Neutrophil (primary cell): Measurements from ENCODE around the gene RASIP1.
"Not testable (repeated sequence)": the region's sequence is repeated elsewhere in the genome, so short reads cannot be mapped to it uniquely, and the experiment has no call there.

Experiments
- H3K27ac ChIP-seq: fragments of 200-600 bp; sonication (generic); 2 replicates; pipeline ENCODE4 v1.5.1; 2016; ENCODE audit warnings: mild to moderate bottlenecking, moderate library complexity
- H3K27me3 ChIP-seq: fragments of 200-600 bp; sonication (generic); 2 replicates; pipeline ENCODE4 v1.6.0; 2016; ENCODE audit warnings: mild to moderate bottlenecking
- H3K36me3 ChIP-seq: fragments of 200-600 bp; sonication (generic); 2 replicates; pipeline ENCODE4 v1.5.1; 2017
- H3K4me1 ChIP-seq, 2 experiments: fragments of 200-600 bp in 1 of 2; sonication (generic) in 1 of 2; 1 replicate in 1 of 2; 2 replicates in 1 of 2; pipeline versions ENCODE4 v1.5.1 to v1.6.1; 2013 to 2016; ENCODE audit warnings: low read depth in 1 of 2, low read length in 1 of 2, mild to moderate bottlenecking in 1 of 2, moderate library complexity in 1 of 2; ENCODE audit not compliant: control insufficient read depth in 1 of 2, insufficient read depth in 1 of 2
- H3K4me3 ChIP-seq, 2 experiments: fragments of 200-600 bp in 1 of 2; sonication (generic) in 1 of 2; 1 replicate in 1 of 2; 2 replicates in 1 of 2; pipeline ENCODE4 v1.5.1; 2013 to 2016; ENCODE audit warnings: low read depth in 1 of 2, low read length in 1 of 2, mild to moderate bottlenecking in 1 of 2, moderate library complexity in 1 of 2
- H3K9me3 ChIP-seq: fragments of 200-600 bp; sonication (generic); 2 replicates; pipeline ENCODE4 v1.5.1; 2016
- TF ChIP-seq, protein P1 (sequence below): fragments of 200-600 bp; sonication (generic); IDR thresholded peaks from 2 replicates; pipeline ENCODE4 v1.5.1; 2016; ENCODE audit warnings: antibody characterized with exemption

The RASIP1 gene

DNA sequence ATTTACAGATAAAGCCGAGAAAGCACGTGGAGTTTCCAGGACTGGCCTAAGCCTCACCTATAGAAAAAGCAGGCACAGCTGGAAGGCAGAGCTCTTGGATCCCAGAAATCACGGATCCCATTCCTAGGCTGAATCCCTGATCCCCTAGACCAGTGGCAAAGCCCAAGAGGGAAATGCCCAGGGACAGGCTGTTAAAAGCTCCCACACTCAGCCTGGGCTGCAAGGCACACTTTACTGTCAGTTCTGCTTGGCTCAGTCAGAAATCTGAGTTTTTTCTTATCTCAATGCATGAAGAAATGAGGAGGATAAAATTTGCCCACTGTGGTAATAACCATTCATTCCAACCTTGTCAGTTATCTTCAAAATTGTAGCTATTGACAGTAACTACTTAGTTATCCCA, 52.6 kb downstream of the RASIP1 start:
- H3K27ac ChIP-seq, result no peak overlapping the region
- H3K4me1 ChIP-seq, result no peaks in the 10 kb centered on the region
- no peaks in the 10 kb centered on the region for H3K27me3 ChIP-seq
- no peak overlapping the region for H3K4me3 ChIP-seq
- no peaks in the 10 kb centered on the region for H3K36me3 ChIP-seq
- TF ChIP-seq, protein P1, sequence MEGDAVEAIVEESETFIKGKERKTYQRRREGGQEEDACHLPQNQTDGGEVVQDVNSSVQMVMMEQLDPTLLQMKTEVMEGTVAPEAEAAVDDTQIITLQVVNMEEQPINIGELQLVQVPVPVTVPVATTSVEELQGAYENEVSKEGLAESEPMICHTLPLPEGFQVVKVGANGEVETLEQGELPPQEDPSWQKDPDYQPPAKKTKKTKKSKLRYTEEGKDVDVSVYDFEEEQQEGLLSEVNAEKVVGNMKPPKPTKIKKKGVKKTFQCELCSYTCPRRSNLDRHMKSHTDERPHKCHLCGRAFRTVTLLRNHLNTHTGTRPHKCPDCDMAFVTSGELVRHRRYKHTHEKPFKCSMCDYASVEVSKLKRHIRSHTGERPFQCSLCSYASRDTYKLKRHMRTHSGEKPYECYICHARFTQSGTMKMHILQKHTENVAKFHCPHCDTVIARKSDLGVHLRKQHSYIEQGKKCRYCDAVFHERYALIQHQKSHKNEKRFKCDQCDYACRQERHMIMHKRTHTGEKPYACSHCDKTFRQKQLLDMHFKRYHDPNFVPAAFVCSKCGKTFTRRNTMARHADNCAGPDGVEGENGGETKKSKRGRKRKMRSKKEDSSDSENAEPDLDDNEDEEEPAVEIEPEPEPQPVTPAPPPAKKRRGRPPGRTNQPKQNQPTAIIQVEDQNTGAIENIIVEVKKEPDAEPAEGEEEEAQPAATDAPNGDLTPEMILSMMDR, result no peak
- no peaks in the 10 kb centered on the region for H3K9me3 ChIP-seq

GRCh38 chr19:48686637-48687036, 53.8 kb downstream of the RASIP1 start:
- H3K9me3 ChIP-seq, H3K4me3 ChIP-seq, H3K36me3 ChIP-seq, H3K27me3 ChIP-seq, H3K4me1 ChIP-seq, H3K27ac ChIP-seq: not testable (repeated sequence)

DNA sequence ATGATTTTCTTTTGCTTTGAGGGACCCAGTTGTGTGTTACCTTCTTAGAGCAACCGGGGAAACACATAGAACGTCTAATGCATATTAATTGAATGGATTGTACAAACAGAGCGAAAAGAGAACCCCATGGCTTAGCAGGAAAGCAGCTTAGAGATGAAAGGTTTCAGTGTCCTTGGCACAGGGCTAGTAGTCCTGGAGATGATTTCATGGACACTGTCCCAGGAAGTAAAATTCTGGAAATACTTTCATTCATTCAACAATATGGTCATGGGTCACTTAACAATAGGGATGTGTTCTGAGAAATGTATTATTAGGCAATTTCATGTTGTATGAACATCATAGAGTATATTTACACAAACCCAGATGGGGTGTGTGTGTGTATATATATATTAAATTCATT, 54.3 kb downstream of the RASIP1 start:
- H3K27me3 ChIP-seq, result no peaks in the 10 kb centered on the region
- no peak overlapping the region for H3K27ac ChIP-seq
- H3K9me3 ChIP-seq, result no peaks in the 10 kb centered on the region
- no peaks in the 10 kb centered on the region for H3K4me1 ChIP-seq
- no peak overlapping the region for H3K4me3 ChIP-seq
- no peaks in the 10 kb centered on the region for H3K36me3 ChIP-seq
- TF ChIP-seq, protein P1, result no peak

- H3K9me3 ChIP-seq, result no peaks in the 10 kb centered on the region
- no peak overlapping the region for H3K27ac ChIP-seq
- H3K4me3 ChIP-seq, result no peak overlapping the region
- no peaks in the 10 kb centered on the region for H3K27me3 ChIP-seq
- H3K36me3 ChIP-seq, result no peaks in the 10 kb centered on the region
- H3K4me1 ChIP-seq, result no peaks in the 10 kb centered on the region
- TF ChIP-seq, protein P1, result no peak
These were observed 54.8 kb downstream of the RASIP1 start for GRCh38 chr19:48685583-48685982.

DNA sequence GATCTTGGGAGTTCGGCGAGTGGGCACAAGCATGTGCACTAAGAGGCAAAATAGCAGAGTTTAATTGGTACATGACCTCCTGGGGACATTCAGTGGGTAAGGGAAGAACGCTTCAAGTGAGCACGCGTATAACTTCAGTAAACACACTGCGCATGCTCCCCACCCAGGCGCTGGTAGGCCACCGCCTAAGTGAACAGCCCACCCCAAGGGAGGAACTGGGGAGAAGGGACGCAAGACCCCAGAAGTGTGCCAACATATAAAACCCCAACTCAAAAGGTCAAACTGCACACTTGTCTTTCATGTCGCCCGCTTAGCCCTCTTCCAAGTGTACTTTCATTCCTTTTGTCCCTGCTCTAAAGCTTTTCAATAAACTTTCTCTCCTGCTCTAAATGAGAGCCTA, 57.1 kb downstream of the RASIP1 start:
- no peaks in the 10 kb centered on the region for H3K9me3 ChIP-seq
- no peak overlapping the region for H3K4me3 ChIP-seq
- H3K4me1 ChIP-seq, result no peaks in the 10 kb centered on the region
- no peaks in the 10 kb centered on the region for H3K36me3 ChIP-seq
- TF ChIP-seq, protein P1, result no peak
- no peaks in the 10 kb centered on the region for H3K27me3 ChIP-seq
- H3K27ac ChIP-seq, result no peak overlapping the region

DNA sequence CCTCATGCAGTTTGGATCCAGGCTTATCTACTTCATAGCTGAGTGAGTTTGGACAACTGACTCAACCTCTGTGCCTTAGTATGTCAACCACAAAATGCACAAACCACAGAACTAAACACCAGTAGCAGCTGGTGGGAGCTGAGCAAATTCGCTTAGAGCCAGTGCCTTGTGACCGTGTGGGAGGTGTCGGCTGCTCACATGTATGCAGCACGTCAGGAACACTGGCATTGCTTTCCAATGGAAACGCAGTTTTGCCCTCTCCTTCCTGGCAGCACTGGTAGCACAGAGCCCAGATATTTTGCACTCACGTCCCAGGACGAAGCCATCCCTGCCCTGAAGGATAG, 59.3 kb downstream of the RASIP1 start:
- no peaks in the 10 kb centered on the region for H3K36me3 ChIP-seq
- no peaks in the 10 kb centered on the region for H3K27me3 ChIP-seq
- no peak overlapping the region for H3K4me3 ChIP-seq
- H3K27ac ChIP-seq, result no peak overlapping the region
- TF ChIP-seq, protein P1, result no peak
- no peaks in the 10 kb centered on the region for H3K4me1 ChIP-seq
- H3K9me3 ChIP-seq, result no peaks in the 10 kb centered on the region
